GM23338 (cell line): ENCODE measurements around the gene EML4. TPM values are rescaled to one million over a fixed set of nuclear protein-coding genes. Genes with fewer than 3 reads are reported as not detected.
A peak's percentile ranks its signal among the peaks of the same experiment; 100 is the strongest.

Experiments used
- ATAC-seq: fragments of 200-7000 bp; cut with Tn5 transposase; 3 replicates; pipeline ENCODE4 v1.9.1; 2020
- DNase-seq: peaks from one replicate; pipeline ENCODE4 v3.0.0-alpha.2; 2015; ENCODE audit warnings: low spot score
- H2AFZ ChIP-seq: fragments of 200-600 bp; sonication (generic); 2 replicates; pipeline ENCODE4 v1.8.0; 2016; ENCODE audit warnings: antibody characterized with exemption, mild to moderate bottlenecking, moderate library complexity
- H3F3A ChIP-seq: fragments of 200-600 bp; sonication (generic); replicated peaks from 2 replicates; pipeline ENCODE4 v1.8.0; 2017; ENCODE audit warnings: antibody characterized with exemption, mixed run types, low read depth
- H3K27ac ChIP-seq: fragments of 200-600 bp; sonication (generic); 2 replicates; pipeline ENCODE4 v1.6.1; 2016; ENCODE audit warnings: low read depth
- H3K27me3 ChIP-seq: fragments of 200-600 bp; sonication (generic); 2 replicates; pipeline ENCODE4 v1.8.0; 2016; ENCODE audit warnings: mild to moderate bottlenecking, mixed run types, moderate library complexity; ENCODE audit not compliant: insufficient read depth
- H3K36me3 ChIP-seq: fragments of 200-600 bp; sonication (generic); 2 replicates; pipeline ENCODE4 v1.8.0; 2016; ENCODE audit warnings: mild to moderate bottlenecking; ENCODE audit not compliant: insufficient read depth
- H3K4me1 ChIP-seq: fragments of 200-600 bp; sonication (generic); 2 replicates; pipeline ENCODE4 v1.8.0; 2016; ENCODE audit warnings: mild to moderate bottlenecking, moderate library complexity; ENCODE audit not compliant: insufficient read depth
- H3K4me2 ChIP-seq: fragments of 200-600 bp; sonication (generic); 2 replicates; pipeline ENCODE4 v1.7.1; 2017; ENCODE audit warnings: mixed run types
- H3K4me3 ChIP-seq: fragments of 200-600 bp; sonication (generic); 2 replicates; pipeline ENCODE4 v1.6.1; 2016; ENCODE audit warnings: mixed run types
- H3K79me2 ChIP-seq: fragments of 200-600 bp; sonication (generic); replicated peaks from 2 replicates; pipeline ENCODE4 v1.8.0; 2017; ENCODE audit warnings: mild to moderate bottlenecking; ENCODE audit not compliant: insufficient read depth
- H3K9me2 ChIP-seq: fragments of 200-600 bp; sonication (generic); 2 replicates; pipeline ENCODE4 v1.8.0; 2017; ENCODE audit not compliant: insufficient read depth
- H4K20me1 ChIP-seq: fragments of 200-600 bp; sonication (generic); replicated peaks from 2 replicates; pipeline ENCODE4 v1.8.0; 2017; ENCODE audit warnings: mild to moderate bottlenecking; ENCODE audit not compliant: insufficient read depth
- H3K27ac Mint-ChIP-seq: 2 replicates; pipeline ENCODE4 v1.8.0; 2020; ENCODE audit warnings: inconsistent platforms, mild to moderate bottlenecking, moderate library complexity, mixed read lengths
- H3K27me3 Mint-ChIP-seq: 3 replicates; pipeline ENCODE4 v1.8.0; 2022; ENCODE audit warnings: low read depth, mild to moderate bottlenecking, moderate library complexity, mixed read lengths, inconsistent platforms; ENCODE audit not compliant: insufficient read depth, poor library complexity
- H3K36me3 Mint-ChIP-seq: 3 replicates; pipeline ENCODE4 v1.8.0; 2021; ENCODE audit warnings: low read depth, mild to moderate bottlenecking, inconsistent platforms, moderate library complexity, mixed read lengths
- H3K4me1 Mint-ChIP-seq: 3 replicates; pipeline ENCODE4 v1.8.0; 2020; ENCODE audit warnings: mild to moderate bottlenecking, inconsistent platforms, mixed read lengths
- H3K4me3 Mint-ChIP-seq: 3 replicates; pipeline ENCODE4 v1.8.0; 2021; ENCODE audit warnings: moderate library complexity, mild to moderate bottlenecking, inconsistent platforms, mixed read lengths
- H3K9me3 Mint-ChIP-seq: 3 replicates; pipeline ENCODE4 v1.8.0; 2020; ENCODE audit warnings: moderate library complexity, mild to moderate bottlenecking, inconsistent platforms, mixed read lengths
- CREB1 ChIP-seq: fragments of 250-450 bp; sonication (Bioruptor Pico); IDR thresholded peaks from 2 replicates; pipeline ENCODE4 v1.5.0; 2020; ENCODE audit warnings: low read depth, mild to moderate bottlenecking, moderate library complexity
- ETS1 ChIP-seq: IDR thresholded peaks from 2 replicates; pipeline ENCODE4 v1.6.1; 2016; ENCODE audit warnings: antibody characterized with exemption
- EZH2 ChIP-seq: fragments of 200-600 bp; sonication (generic); IDR thresholded peaks from one replicate; pipeline ENCODE4 v1.8.0; 2017; ENCODE audit warnings: antibody characterized with exemption, mild to moderate bottlenecking, low read depth; ENCODE audit not compliant: unreplicated experiment
- EZH2phosphoT487 ChIP-seq: fragments of 200-600 bp; sonication (generic); IDR thresholded peaks from one replicate; pipeline ENCODE4 v1.8.1; 2018; ENCODE audit warnings: antibody characterized with exemption; ENCODE audit not compliant: unreplicated experiment
- JUNB ChIP-seq: IDR thresholded peaks from one replicate; pipeline ENCODE4 v1.6.1; 2016; ENCODE audit warnings: antibody characterized with exemption; ENCODE audit not compliant: unreplicated experiment
- POLR2AphosphoS5 ChIP-seq: IDR thresholded peaks from 2 replicates; pipeline ENCODE4 v1.6.1; 2016; ENCODE audit warnings: antibody characterized with exemption, low read depth
- STAT1 ChIP-seq: IDR thresholded peaks from one replicate; pipeline ENCODE4 v1.6.1; 2016; ENCODE audit warnings: antibody characterized with exemption; ENCODE audit not compliant: unreplicated experiment
- ZNF114 ChIP-seq: fragments of 250-450 bp; sonication (Bioruptor Pico); IDR thresholded peaks from 2 replicates; pipeline ENCODE4 v1.5.0; 2020; ENCODE audit warnings: mild to moderate bottlenecking, moderate library complexity
- polyA plus RNA-seq: library from polyadenylated mRNA; unstranded; fragments of >200 nt; fragmentation: Nextera tagmentation; extraction: Ambion mirVana; gene quantifications from 2 replicates; pipeline ENCODE4 v1.2.1, GENCODE V29; 2016
- total RNA-seq: library from RNA; depleted of rRNA; stranded (reverse); fragments of >200 nt; shearing (Covaris generic); gene quantifications from 2 replicates; pipeline ENCODE4 v1.2.3, GENCODE V29; 2014
- TF ChIP-seq, protein P1 (sequence below), 2 experiments: fragments of 200-600 bp in 1 of 2; sonication (generic) in 1 of 2; conservative IDR thresholded peaks; 2 replicates each; pipeline versions ENCODE4 v1.5.1 to v1.6.1; 2016 to 2017; ENCODE audit warnings: antibody characterized with exemption in 2 of 2, low read depth in 2 of 2, mild to moderate bottlenecking in 2 of 2, moderate library complexity in 1 of 2
- TF ChIP-seq, protein P2 (sequence below): fragments of 250-450 bp; sonication (Bioruptor Pico); IDR thresholded peaks from 2 replicates; pipeline ENCODE4 v1.5.0; 2020; ENCODE audit warnings: mild to moderate bottlenecking, moderate library complexity

EML4 gene
- total and polyA plus RNA-seq, 2 experiments from 2014 or later, result 65.3 to 115 TPM

DNA sequence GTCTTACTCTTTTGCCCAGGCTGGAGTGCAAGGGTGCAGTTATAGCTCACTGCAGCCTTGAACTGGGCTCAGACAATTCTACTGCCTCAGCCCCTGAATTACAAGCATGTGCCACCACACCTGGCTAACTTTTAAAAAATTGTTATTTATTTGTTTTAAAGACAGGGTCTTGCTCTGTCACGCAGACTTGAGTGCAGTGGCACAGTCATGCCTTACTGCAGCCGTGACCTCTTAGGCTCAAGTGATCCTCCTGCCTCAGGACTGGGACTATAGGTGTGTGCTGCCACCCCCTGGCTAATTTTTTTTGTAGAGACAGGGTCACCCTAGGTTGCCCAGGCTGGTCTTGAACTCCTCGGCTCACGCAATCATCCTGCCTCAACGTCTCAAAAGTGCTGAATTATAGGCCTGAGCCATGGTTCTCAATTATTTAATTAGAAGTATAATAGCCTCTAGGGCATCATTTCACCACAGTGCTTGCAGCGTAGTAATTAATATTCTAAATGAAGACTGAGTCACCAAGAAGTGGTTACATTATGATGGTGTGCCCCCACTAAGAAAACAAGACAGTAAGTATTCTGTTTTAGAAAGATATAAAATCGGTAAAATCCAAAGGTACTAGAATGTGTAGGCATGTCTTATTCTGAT lies 69.6 kb downstream of the EML4 start:
- H3K36me3 Mint-ChIP-seq, result no peaks in the 10 kb centered on the region
- Histone ChIP-seq H3K79me2 (peaks cover 92% of the 10 kb centered on the region), H3K9me2 (no peaks in the 10 kb centered on the region), H3K27me3 (no peaks in the 10 kb centered on the region), H3K4me2 (no peak overlapping the region), H3K4me3 (no peak overlapping the region), H3F3A (no peaks in the 10 kb centered on the region), H4K20me1 (peaks cover 33% of the 10 kb centered on the region), H3K36me3 (no peaks in the 10 kb centered on the region), H2AFZ (no peak overlapping the region), H3K4me1 (0 out of 2 replicates have a peak, but pooled peaks cover 3% of the 10 kb centered on the region), H3K27ac (no peak overlapping the region)
- peaks cover 5% of the 10 kb centered on the region for H3K4me1 Mint-ChIP-seq
- H3K9me3 Mint-ChIP-seq, result no peaks in the 10 kb centered on the region
- H3K27me3 Mint-ChIP-seq, result no peaks in the 10 kb centered on the region
- DNase-seq (peak; percentile 79), ATAC-seq (peak; percentile 99)
- H3K4me3 Mint-ChIP-seq, result no peak overlapping the region
- TF ChIP-seq, protein P1, sequence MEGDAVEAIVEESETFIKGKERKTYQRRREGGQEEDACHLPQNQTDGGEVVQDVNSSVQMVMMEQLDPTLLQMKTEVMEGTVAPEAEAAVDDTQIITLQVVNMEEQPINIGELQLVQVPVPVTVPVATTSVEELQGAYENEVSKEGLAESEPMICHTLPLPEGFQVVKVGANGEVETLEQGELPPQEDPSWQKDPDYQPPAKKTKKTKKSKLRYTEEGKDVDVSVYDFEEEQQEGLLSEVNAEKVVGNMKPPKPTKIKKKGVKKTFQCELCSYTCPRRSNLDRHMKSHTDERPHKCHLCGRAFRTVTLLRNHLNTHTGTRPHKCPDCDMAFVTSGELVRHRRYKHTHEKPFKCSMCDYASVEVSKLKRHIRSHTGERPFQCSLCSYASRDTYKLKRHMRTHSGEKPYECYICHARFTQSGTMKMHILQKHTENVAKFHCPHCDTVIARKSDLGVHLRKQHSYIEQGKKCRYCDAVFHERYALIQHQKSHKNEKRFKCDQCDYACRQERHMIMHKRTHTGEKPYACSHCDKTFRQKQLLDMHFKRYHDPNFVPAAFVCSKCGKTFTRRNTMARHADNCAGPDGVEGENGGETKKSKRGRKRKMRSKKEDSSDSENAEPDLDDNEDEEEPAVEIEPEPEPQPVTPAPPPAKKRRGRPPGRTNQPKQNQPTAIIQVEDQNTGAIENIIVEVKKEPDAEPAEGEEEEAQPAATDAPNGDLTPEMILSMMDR (conservative IDR thresholded peaks at IDR 0.05; ENCODE audit: low read depth in 2 of 2), result peak; percentile 54 to 88
- no peak for TF ChIP-seq POLR2AphosphoS5
- H3K27ac Mint-ChIP-seq, result no peak overlapping the region

GRCh38 chr2:42239289-42239661 lies 70.1 kb downstream of the EML4 start:
- Histone ChIP-seq H3K9me2 (no peaks in the 10 kb centered on the region), H3K27me3 (no peaks in the 10 kb centered on the region), H3K4me1 (no peaks in the 10 kb centered on the region), H3K36me3 (no peaks in the 10 kb centered on the region), H3K4me3 (no peak overlapping the region), H3K79me2 (peaks cover 97% of the 10 kb centered on the region), H3K27ac (no peak overlapping the region), H3F3A (no peaks in the 10 kb centered on the region), H4K20me1 (peaks cover 37% of the 10 kb centered on the region), H3K4me2 (no peak overlapping the region), H2AFZ (no peak overlapping the region)
- Mint-ChIP-seq H3K27me3 (no peaks in the 10 kb centered on the region), H3K4me1 (no peaks in the 10 kb centered on the region; the same call in none of the 3 replicates), H3K36me3 (no peaks in the 10 kb centered on the region), H3K9me3 (no peaks in the 10 kb centered on the region), H3K4me3 (no peak overlapping the region), H3K27ac (no peak overlapping the region)
- ATAC-seq (no peak), DNase-seq (no peak)
- no peak for TF ChIP-seq ETS1
- no peak for TF ChIP-seq CREB1 (CRISPR knock-in tag)
- TF ChIP-seq EZH2phosphoT487, result no peak
- no peak for TF ChIP-seq POLR2AphosphoS5
- no peak for TF ChIP-seq EZH2
- TF ChIP-seq, protein P2, sequence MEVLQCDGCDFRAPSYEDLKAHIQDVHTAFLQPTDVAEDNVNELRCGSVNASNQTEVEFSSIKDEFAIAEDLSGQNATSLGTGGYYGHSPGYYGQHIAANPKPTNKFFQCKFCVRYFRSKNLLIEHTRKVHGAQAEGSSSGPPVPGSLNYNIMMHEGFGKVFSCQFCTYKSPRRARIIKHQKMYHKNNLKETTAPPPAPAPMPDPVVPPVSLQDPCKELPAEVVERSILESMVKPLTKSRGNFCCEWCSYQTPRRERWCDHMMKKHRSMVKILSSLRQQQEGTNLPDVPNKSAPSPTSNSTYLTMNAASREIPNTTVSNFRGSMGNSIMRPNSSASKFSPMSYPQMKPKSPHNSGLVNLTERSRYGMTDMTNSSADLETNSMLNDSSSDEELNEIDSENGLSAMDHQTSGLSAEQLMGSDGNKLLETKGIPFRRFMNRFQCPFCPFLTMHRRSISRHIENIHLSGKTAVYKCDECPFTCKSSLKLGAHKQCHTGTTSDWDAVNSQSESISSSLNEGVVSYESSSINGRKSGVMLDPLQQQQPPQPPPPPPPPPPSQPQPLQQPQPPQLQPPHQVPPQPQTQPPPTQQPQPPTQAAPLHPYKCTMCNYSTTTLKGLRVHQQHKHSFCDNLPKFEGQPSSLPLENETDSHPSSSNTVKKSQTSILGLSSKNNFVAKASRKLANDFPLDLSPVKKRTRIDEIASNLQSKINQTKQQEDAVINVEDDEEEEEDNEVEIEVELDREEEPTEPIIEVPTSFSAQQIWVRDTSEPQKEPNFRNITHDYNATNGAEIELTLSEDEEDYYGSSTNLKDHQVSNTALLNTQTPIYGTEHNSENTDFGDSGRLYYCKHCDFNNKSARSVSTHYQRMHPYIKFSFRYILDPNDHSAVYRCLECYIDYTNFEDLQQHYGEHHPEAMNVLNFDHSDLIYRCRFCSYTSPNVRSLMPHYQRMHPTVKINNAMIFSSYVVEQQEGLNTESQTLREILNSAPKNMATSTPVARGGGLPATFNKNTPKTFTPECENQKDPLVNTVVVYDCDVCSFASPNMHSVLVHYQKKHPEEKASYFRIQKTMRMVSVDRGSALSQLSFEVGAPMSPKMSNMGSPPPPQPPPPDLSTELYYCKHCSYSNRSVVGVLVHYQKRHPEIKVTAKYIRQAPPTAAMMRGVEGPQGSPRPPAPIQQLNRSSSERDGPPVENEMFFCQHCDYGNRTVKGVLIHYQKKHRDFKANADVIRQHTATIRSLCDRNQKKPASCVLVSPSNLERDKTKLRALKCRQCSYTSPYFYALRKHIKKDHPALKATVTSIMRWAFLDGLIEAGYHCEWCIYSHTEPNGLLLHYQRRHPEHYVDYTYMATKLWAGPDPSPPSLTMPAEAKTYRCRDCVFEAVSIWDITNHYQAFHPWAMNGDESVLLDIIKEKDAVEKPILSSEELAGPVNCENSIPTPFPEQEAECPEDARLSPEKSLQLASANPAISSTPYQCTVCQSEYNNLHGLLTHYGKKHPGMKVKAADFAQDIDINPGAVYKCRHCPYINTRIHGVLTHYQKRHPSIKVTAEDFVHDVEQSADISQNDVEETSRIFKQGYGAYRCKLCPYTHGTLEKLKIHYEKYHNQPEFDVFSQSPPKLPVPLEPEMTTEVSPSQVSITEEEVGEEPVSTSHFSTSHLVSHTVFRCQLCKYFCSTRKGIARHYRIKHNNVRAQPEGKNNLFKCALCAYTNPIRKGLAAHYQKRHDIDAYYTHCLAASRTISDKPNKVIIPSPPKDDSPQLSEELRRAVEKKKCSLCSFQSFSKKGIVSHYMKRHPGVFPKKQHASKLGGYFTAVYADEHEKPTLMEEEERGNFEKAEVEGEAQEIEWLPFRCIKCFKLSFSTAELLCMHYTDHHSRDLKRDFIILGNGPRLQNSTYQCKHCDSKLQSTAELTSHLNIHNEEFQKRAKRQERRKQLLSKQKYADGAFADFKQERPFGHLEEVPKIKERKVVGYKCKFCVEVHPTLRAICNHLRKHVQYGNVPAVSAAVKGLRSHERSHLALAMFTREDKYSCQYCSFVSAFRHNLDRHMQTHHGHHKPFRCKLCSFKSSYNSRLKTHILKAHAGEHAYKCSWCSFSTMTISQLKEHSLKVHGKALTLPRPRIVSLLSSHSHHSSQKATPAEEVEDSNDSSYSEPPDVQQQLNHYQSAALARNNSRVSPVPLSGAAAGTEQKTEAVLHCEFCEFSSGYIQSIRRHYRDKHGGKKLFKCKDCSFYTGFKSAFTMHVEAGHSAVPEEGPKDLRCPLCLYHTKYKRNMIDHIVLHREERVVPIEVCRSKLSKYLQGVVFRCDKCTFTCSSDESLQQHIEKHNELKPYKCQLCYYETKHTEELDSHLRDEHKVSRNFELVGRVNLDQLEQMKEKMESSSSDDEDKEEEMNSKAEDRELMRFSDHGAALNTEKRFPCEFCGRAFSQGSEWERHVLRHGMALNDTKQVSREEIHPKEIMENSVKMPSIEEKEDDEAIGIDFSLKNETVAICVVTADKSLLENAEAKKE (CRISPR knock-in tag), result no peak
- no peak for TF ChIP-seq ZNF114 (CRISPR knock-in tag)
- TF ChIP-seq, protein P1 (conservative IDR thresholded peaks at IDR 0.05; ENCODE audit: low read depth in 2 of 2), result no peak
- no peak for TF ChIP-seq JUNB
- TF ChIP-seq STAT1, result no peak
